ENCODE measurements around the gene ATAD1.

The ATAD1 gene

GRCh38 chr10:87706731-87707130 is 111.3 kb downstream of the ATAD1 start:
- peak; percentile 46 for DNase-seq

- DNase-seq, result peak; percentile 83
Measured at GRCh38 chr10:87705339-87705738, 112.7 kb downstream of the ATAD1 start.

GRCh38 chr10:87703771-87704170 is 114.3 kb downstream of the ATAD1 start:
- DNase-seq, result no peak

DNA sequence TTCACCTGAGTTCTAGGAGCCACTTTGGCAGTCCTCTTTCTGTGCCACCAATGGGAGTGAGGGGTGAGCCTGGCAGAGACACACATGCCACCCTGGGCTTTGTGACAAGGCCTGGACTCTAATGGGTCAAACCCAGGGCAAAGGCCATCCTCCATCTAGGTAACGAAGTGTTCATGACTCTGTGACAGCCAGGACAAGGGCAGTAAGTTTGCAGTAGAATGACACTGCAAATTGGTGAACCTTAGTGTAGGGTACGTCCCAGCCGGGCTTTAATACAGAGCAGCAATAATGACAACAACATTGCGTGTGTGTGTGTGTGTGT is 115.1 kb downstream of the ATAD1 start:
- no peak for DNase-seq

DNA sequence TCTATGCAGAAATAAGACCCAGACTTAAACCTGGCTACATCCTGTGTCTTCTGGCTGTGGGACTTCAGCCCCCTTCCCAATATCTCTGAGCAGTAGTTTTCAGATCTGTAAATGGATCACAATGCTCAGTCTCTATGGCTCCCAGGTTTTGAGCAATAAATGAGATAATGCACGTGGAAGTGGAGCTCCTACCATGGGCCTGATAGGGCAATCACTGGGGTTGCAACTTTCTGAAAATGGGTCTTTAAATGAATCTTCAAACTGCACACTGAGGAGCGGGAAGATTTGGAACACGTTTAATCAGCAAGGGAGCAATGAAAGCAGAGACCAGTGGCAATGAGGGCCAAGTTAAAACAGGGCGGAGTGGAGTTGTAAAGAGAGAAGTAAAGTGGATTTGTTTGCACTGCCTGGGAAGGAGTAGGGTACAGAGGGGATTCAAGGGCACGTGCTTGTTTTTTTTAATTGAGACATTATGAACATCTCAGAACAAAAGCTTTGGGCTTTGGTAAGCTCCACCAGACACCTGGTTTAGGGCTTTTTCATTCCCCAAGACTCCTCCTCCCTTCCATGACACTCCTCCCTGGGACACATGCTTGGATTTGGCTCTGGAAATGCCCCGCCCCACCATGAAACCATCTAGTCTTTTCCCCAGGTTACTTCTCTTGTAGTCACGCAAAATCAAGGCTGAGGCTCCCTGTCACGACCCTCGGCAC is 115.6 kb downstream of the ATAD1 start:
- DNase-seq, result no peak

Data from fibroblast of skin of right biceps (primary cell).